Hepatocyte (in vitro differentiated cells): Measurements from ENCODE around the gene REEP6. TPM values are rescaled to one million over a fixed set of nuclear protein-coding genes. Genes with fewer than 3 reads are reported as not detected.

Source experiments
- DNase-seq: peaks from one replicate; pipeline ENCODE4 v3.0.0-alpha.2; 2016; ENCODE audit warnings: low spot score
- H2AFZ ChIP-seq: fragments of 200-600 bp; sonication (generic); 2 replicates; pipeline ENCODE4 v1.6.0; 2016; ENCODE audit warnings: antibody characterized with exemption, mild to moderate bottlenecking
- H3K27ac ChIP-seq: fragments of 200-600 bp; sonication (generic); 2 replicates; pipeline ENCODE4 v1.5.1; 2016; ENCODE audit warnings: mild to moderate bottlenecking
- H3K27me3 ChIP-seq: fragments of 200-600 bp; sonication (generic); 2 replicates; pipeline ENCODE4 v1.6.1; 2016
- H3K36me3 ChIP-seq: fragments of 200-600 bp; sonication (generic); replicated peaks from 2 replicates; pipeline ENCODE4 v1.5.1; 2016; ENCODE audit warnings: low read depth; ENCODE audit not compliant: insufficient read depth
- H3K4me1 ChIP-seq: fragments of 200-600 bp; sonication (generic); 2 replicates; pipeline ENCODE4 v1.5.1; 2016; ENCODE audit warnings: mild to moderate bottlenecking, moderate library complexity; ENCODE audit not compliant: insufficient read depth
- H3K4me2 ChIP-seq: fragments of 200-600 bp; sonication (generic); 2 replicates; pipeline ENCODE4 v1.6.0; 2016
- H3K4me3 ChIP-seq: fragments of 200-600 bp; sonication (generic); 2 replicates; pipeline ENCODE4 v1.5.1; 2016; ENCODE audit warnings: mild to moderate bottlenecking
- H3K79me2 ChIP-seq: fragments of 200-600 bp; sonication (generic); 2 replicates; pipeline ENCODE4 v1.6.0; 2017; ENCODE audit warnings: mild to moderate bottlenecking
- H3K9me2 ChIP-seq: fragments of 200-600 bp; sonication (generic); replicated peaks from 2 replicates; pipeline ENCODE4 v1.6.0; 2017; ENCODE audit warnings: mild to moderate bottlenecking; ENCODE audit not compliant: insufficient read depth
- H3K9me3 ChIP-seq: fragments of 200-600 bp; sonication (generic); 2 replicates; pipeline ENCODE4 v1.5.1; 2016; ENCODE audit warnings: low read depth, mild to moderate bottlenecking
- H4K20me1 ChIP-seq: fragments of 200-600 bp; sonication (generic); 2 replicates; pipeline ENCODE4 v1.6.0; 2016; ENCODE audit warnings: mild to moderate bottlenecking; ENCODE audit not compliant: insufficient read depth, poor library complexity, severe bottlenecking
- EZH2 ChIP-seq: fragments of 200-600 bp; sonication (generic); IDR thresholded peaks from 2 replicates; pipeline ENCODE4 v1.6.1; 2016; ENCODE audit warnings: antibody characterized with exemption, mild to moderate bottlenecking, borderline replicate concordance
- EZH2phosphoT487 ChIP-seq: fragments of 200-600 bp; sonication (generic); IDR thresholded peaks from one replicate; pipeline ENCODE4 v1.6.1; 2018; ENCODE audit warnings: antibody characterized with exemption, mild to moderate bottlenecking, low read depth, moderate library complexity; ENCODE audit not compliant: unreplicated experiment, severe bottlenecking
- WGBS: methylation state at CpG from one replicate; pipeline ENCODE4 v1.1.6; 2016; ENCODE audit warnings: low lambda C conversion rate; ENCODE audit errors: missing lambda C conversion rate; 5-methylcytosine and 5-hydroxymethylcytosine counted together
- polyA plus RNA-seq: library from polyadenylated mRNA; unstranded; fragments of >200 nt; fragmentation: Nextera tagmentation; extraction: Ambion mirVana; gene quantifications from 2 replicates; pipeline ENCODE4 v1.2.1, GENCODE V29; 2016
- total RNA-seq: library from RNA; depleted of rRNA; stranded (reverse); fragments of >200 nt; gene quantifications from 2 replicates; pipeline ENCODE4 v1.2.3, GENCODE V29; 2014
- TF ChIP-seq, protein P1 (sequence below): fragments of 200-600 bp; sonication (generic); IDR thresholded peaks from 2 replicates; pipeline ENCODE4 v1.5.1; 2016; ENCODE audit warnings: antibody characterized with exemption, mild to moderate bottlenecking; ENCODE audit not compliant: poor library complexity

The REEP6 gene
- total and polyA plus RNA-seq, 2 experiments from 2014 or later: 88.9 to 218 TPM

DNA sequence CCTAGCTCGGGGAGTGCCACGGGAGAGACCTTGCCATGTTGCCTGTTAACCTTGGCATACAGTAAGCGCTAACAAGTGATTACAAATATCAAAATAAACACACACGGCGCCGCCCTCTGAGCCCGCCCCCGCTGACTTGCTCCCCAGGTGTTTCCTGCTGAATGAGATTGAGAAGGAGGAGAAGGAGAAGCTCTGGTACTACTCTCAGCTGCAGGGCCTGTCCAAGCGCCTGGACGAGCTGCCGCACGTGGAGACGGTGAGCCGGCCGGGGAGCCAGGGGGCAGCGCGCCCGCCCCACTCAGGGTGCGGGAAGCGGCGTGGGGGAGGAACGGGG is 36.0 kb upstream of the REEP6 start:
- no peaks in the 10 kb centered on the region for H4K20me1 ChIP-seq
- no peaks in the 10 kb centered on the region for H3K9me3 ChIP-seq
- 26% methylated on average over 16 of the region's 22 CpGs for WGBS
- no peaks in the 10 kb centered on the region for H3K36me3 ChIP-seq
- no peak overlapping the region for H3K27ac ChIP-seq
- no peaks in the 10 kb centered on the region for H3K4me1 ChIP-seq
- DNase-seq: no peak
- H3K4me2 ChIP-seq: no peak overlapping the region
- H3K9me2 ChIP-seq: no peaks in the 10 kb centered on the region
- H2AFZ ChIP-seq: no peak overlapping the region
- TF ChIP-seq EZH2phosphoT487 (no peak), EZH2 (no peak)
- TF ChIP-seq, protein P1, sequence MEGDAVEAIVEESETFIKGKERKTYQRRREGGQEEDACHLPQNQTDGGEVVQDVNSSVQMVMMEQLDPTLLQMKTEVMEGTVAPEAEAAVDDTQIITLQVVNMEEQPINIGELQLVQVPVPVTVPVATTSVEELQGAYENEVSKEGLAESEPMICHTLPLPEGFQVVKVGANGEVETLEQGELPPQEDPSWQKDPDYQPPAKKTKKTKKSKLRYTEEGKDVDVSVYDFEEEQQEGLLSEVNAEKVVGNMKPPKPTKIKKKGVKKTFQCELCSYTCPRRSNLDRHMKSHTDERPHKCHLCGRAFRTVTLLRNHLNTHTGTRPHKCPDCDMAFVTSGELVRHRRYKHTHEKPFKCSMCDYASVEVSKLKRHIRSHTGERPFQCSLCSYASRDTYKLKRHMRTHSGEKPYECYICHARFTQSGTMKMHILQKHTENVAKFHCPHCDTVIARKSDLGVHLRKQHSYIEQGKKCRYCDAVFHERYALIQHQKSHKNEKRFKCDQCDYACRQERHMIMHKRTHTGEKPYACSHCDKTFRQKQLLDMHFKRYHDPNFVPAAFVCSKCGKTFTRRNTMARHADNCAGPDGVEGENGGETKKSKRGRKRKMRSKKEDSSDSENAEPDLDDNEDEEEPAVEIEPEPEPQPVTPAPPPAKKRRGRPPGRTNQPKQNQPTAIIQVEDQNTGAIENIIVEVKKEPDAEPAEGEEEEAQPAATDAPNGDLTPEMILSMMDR: no peak
- no peak overlapping the region for H3K4me3 ChIP-seq
- H3K79me2 ChIP-seq: no peaks in the 10 kb centered on the region
- peaks cover 71% of the 10 kb centered on the region for H3K27me3 ChIP-seq

DNA sequence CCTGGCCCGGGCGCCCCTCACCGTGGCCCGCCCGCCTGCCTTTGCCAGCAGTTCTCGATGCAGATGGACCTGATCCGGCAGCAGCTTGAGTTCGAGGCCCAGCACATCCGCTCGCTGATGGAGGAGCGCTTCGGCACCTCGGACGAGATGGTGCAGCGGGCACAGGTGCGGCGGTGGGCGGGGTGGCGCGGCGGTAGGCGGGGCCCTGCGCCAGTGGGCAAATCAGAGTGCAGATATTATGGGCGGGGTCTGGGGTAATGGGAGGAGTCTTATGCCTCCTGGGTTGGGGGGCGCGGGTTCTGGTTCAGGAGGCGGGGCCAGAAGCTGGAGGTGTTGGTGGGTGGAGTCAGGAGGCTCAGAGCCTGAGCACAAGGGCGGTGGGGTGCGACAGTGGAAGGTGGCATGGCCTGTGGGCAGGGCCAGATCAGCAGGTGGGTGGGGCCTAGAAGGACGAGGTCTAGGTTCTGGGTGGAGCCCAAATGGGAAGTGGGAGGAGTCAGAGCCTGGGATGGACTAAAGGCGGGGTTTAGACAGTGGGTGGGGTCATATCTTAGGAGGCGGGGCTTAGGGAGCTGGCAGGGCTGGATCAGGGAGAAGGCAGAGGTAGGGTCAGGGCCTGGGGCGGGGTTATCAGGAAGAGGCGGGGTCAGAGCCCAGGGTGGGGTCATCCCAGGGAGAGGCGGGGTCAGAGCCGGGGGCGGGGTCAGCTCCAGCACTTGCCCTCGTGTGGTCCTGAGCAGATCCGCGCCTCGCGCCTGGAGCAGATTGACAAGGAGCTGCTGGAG is 35.5 kb upstream of the REEP6 start:
- no peaks in the 10 kb centered on the region for H3K9me3 ChIP-seq
- no peaks in the 10 kb centered on the region for H4K20me1 ChIP-seq
- DNase-seq: peak; percentile 46
- H3K27ac ChIP-seq: no peak overlapping the region
- no peaks in the 10 kb centered on the region for H3K79me2 ChIP-seq
- H3K4me3 ChIP-seq: no peak overlapping the region
- no peaks in the 10 kb centered on the region for H3K36me3 ChIP-seq
- no peak overlapping the region for H3K4me2 ChIP-seq
- no peak overlapping the region for H2AFZ ChIP-seq
- H3K4me1 ChIP-seq: no peaks in the 10 kb centered on the region
- no peak for TF ChIP-seq EZH2
- TF ChIP-seq, protein P1: no peak
- no peaks in the 10 kb centered on the region for H3K9me2 ChIP-seq
- 38% methylated on average over 16 of the region's 42 CpGs for WGBS
- peaks cover 65% of the 10 kb centered on the region for H3K27me3 ChIP-seq

DNA sequence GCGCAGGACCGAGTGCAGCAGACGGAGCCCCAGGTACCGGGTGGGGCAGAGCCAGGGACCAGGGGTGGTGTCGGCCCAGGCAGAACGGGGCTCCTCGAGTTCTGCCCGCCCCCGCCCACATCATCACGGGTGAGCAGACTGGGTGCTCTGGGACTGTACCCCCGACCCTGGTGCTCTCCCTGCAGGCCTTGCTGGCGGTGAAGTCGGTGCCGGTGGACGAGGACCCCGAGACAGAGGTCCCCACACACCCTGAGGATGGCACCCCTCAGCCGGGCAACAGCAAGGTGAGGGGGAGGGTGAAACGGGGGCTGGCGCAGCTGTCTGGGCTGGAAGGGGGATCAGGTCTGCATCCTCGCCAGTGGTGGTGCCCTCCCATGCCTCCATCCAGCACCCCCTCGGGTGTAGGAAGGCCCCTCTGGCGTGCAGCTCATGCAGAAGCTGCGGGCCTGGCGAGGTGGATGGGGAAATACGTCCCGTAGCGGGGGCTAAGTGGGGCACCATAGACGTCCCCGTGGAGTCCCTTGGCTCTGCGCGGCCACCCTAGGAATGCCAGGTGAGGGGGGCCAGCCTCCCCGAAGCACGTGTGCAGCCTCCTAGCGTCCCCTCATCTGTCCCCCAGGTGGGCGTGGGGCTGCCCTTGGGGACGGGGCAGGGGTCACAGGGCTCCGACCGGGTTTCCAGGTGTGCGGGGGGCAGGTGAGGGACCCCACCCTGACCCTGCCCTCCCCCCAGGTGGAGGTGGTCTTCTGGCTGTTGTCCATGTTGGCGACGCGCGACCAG is 34.7 kb upstream of the REEP6 start:
- no peak overlapping the region for H2AFZ ChIP-seq
- no peaks in the 10 kb centered on the region for H4K20me1 ChIP-seq
- no peaks in the 10 kb centered on the region for H3K4me1 ChIP-seq
- H3K27me3 ChIP-seq: peaks cover 58% of the 10 kb centered on the region
- WGBS: 87% methylated on average over 38 of the region's 43 CpGs
- H3K9me2 ChIP-seq: no peaks in the 10 kb centered on the region
- H3K9me3 ChIP-seq: no peaks in the 10 kb centered on the region
- no peak overlapping the region for H3K4me3 ChIP-seq
- TF ChIP-seq, protein P1: no peak
- TF ChIP-seq EZH2: no peak
- no peak overlapping the region for H3K27ac ChIP-seq
- no peaks in the 10 kb centered on the region for H3K79me2 ChIP-seq
- H3K4me2 ChIP-seq: no peak overlapping the region
- no peaks in the 10 kb centered on the region for H3K36me3 ChIP-seq
- no peak for DNase-seq
